GM11168 (cell line): ENCODE data around the gene HOXD10.

ENCODE experiments used
- in situ Hi-C: fragments of 300-500 bp; cut with MboI; formaldehyde crosslinking; loops from one replicate; pipeline ENCODE4 v1.12.0; 2022; ENCODE audit warnings: low sequenced_read_pairs; ENCODE audit not compliant: unreplicated experiment

The HOXD10 gene

DNA sequence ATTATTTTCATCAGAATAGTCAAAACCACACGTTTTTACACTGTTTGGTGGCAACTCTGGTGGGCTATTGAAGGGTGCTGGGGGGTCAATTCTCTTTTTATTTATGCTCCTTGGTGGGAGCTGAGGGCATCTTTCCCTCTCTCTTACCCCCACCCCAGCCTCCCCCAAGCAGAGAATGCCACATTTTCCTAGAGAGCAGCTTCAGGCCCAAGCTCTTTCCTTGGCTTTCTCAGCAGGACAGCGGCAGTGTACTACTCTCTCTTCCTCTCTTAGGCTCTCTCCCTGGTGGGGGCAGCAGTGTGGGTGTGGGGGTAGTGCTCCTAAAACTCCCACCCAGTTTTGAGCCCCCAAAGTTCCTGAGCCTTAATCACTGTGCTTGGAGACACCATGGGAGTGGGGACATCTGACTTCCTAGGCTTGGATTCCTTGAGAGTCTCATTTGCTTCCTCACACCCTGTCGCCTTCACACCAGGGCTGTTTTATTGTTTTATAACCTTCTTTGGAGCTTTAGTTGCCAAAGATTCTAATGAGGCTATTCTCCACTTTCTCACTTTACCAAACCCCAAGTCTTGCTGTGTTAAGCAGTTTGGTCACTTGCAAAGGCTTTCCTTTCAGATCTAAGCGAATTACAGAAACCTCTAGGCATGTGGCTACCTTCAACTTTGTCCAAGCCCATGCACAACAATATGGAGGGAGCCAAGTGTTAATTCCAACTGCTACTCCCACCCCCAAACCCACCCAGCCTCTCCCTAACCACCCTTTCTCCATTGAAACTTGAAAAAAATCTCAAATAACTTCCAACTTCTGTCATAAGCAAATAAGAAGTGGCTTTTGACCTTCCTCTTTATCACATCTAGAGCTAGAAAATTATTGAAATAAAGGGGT is 28.7 kb downstream of the HOXD10 start:
- in situ Hi-C loops = loop anchor here (25.0 kb wide), 2 partner anchors 417 to 667 kb away; no protein-coding TSS in a partner anchor

GRCh38 chr2:176146101-176146500 is 29.5 kb downstream of the HOXD10 start:
- in situ Hi-C loops = loop anchor here (25.0 kb wide), 2 partner anchors 416 to 666 kb away; no protein-coding TSS in a partner anchor

GRCh38 chr2:176146645-176147044 is 30.1 kb downstream of the HOXD10 start:
- in situ Hi-C loops = loop anchor here (25.0 kb wide), 2 partner anchors 416 to 666 kb away; no protein-coding TSS in a partner anchor

DNA sequence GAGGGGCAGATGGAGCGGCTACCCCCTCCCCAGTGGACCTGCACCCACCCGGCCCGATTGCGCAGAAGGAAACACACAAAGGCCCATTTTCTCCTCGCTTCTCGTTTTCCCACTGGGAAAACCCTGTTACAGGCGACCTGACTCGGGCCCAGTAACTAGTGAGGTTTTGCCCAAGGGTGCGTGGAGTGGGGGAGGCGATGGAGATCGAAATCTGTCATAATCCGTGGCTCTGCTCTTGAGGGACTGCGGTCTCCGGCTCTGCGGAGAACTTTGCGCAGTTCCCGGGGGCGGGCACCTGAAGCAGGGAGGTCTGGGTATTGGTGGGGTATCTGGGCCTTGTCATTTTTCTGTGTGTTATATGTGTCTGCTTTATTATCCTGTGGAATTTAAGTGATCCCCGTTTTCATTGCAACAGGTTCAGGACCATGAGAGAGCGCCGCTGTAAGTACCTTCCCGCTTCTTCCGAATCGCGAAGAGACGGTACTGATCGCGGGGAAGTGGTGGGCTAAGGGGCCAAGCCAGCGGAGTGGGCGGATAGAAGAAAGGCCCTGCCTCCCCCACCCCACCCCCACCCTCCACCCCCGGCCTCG is 30.7 kb downstream of the HOXD10 start:
- in situ Hi-C loops = loop anchor here (25.0 kb wide), 2 partner anchors 415 to 665 kb away; no protein-coding TSS in a partner anchor

GRCh38 chr2:176147800-176148496 is 31.4 kb downstream of the HOXD10 start:
- in situ Hi-C loops = loop anchor here (25.0 kb wide), 2 partner anchors 414 to 664 kb away; no protein-coding TSS in a partner anchor

DNA sequence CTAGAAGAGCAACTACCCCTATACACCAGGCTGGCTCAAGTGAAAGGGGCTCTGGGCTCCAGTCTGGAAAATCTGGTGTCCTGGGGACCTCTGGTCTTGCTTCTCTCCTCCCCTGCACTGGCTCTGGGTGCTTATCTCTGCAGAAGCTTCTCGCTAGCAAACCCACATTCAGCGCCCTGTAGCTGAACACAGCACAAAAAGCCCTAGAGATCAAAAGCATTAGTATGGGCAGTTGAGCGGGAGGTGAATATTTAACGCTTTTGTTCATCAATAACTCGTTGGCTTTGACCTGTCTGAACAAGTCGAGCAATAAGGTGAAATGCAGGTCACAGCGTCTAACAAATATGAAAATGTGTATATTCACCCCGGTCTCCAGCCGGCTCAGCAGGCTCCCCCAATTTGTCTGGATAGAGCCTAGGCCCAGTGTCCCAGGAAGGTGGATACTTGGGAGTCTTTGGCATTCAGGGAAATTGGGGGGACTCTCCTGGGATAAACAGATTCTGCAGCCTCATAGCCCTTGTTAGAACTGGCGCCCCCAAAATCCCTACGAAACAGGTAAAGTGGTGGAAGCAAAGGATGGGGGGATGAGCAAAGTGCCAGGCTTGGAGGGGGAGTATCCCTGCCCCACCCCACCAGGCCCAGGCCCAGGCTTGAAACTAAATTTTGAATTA is 32.3 kb downstream of the HOXD10 start:
- in situ Hi-C loops = loop anchor here (25.0 kb wide), 2 partner anchors 413 to 663 kb away; no protein-coding TSS in a partner anchor

DNA sequence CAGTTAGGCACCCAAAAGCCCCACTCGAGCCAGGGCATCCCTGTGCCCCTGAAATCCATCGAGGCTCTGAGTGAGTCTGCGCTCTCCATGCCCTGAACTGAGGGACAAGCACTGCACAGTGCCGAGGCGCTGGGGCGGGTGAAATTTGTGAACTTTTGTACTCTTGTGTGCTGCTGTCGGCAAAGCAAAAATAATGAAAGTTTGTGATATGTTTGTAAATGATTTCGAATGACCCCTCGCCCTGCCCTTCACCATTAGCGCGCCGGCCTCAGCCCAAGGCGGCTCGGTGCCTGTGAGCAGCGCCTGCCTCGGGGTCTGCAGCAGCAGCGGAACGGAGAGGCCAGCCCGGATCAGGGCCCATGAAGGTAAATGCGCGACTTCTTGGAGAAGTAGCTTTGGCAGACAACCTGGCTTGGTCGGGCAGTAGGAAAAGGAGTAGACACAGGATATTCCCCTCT is 32.9 kb downstream of the HOXD10 start:
- in situ Hi-C loops = loop anchor here (25.0 kb wide), 2 partner anchors 413 to 663 kb away; no protein-coding TSS in a partner anchor

DNA sequence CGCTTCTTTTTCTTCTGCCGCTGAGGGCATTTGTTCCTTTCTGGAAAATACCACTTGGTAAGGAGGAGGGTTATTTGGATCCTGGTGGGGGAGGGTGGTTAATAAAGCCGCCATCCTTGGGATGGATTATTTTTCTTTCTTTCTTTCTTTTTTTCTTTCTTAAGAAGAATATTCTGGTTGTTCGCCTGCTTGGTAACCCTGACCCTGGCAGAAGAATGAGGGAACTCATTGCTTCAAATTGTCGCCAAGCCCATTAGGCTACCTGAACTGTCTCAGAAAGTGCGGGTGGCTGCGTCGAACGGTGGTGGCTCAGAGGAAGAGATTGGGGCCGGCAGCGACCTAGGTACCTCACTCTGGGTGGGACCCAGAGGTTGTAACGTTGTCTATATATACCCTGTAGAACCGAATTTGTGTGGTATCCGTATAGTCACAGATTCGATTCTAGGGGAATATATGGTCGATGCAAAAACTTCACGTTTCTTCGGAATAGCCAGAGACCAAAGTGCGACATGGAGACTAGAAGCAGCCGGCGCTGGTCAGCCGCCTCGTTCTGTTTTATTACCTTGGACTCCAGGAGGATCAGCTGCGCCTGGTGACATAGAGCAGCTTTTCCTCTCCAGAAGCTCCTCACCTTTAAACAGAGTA is 33.5 kb downstream of the HOXD10 start:
- in situ Hi-C loops = loop anchor here (25.0 kb wide), 2 partner anchors 412 to 662 kb away; no protein-coding TSS in a partner anchor

DNA sequence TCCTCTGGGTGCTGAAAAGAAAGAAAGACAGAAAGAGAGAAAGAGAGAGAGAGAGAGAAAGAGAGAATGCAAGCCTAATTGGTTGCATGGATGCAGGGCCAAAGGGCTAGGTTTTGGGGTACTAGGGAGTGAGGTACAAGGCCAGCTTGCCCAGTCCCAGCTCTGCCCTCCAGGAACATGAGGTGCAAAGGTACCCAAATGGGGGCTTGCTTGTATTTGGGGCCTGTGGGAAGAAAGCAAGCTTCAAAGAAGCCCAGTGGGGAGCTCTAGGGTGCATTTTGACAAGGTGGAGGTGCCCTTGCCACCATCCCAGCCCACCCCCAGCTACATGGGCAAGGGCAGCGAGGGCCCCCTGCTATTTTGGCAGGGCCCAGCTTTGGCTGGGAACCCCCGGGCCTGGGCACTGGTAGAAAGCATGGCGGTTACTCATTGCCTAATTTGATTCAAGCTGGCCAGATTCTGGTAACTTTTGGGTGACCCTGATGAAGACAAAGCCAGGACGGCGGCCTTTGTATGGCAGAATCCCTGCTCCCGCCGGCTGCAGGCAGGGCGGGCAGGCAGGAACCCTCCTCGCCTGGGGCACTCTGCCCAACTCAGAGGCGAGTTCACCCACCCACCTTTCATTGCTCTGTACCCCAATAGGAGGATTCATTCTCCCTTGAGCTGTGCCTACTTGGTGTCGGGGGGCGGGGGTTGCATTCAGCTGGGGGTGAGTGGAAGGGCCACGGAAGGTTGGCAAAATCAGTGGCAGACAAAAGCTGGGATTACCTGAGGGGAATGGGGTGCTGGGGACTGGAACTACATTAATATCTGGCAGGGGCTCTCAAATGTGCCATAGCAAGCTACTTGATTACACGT is 34.2 kb downstream of the HOXD10 start:
- in situ Hi-C loops = no loop called here

- in situ Hi-C loops = no loop called here
Observed at GRCh38 chr2:176151442-176152287, 35.1 kb downstream of the HOXD10 start, which contains the start of gene HOXD4. TSS of gene HOXD4 (plus strand) at chr2:176151550. CDS start at chr2:176151634, 84 bp downstream.

- in situ Hi-C loops = no loop called here
Observed at GRCh38 chr2:176152350-176153181, 36.0 kb downstream of the HOXD10 start.

DNA sequence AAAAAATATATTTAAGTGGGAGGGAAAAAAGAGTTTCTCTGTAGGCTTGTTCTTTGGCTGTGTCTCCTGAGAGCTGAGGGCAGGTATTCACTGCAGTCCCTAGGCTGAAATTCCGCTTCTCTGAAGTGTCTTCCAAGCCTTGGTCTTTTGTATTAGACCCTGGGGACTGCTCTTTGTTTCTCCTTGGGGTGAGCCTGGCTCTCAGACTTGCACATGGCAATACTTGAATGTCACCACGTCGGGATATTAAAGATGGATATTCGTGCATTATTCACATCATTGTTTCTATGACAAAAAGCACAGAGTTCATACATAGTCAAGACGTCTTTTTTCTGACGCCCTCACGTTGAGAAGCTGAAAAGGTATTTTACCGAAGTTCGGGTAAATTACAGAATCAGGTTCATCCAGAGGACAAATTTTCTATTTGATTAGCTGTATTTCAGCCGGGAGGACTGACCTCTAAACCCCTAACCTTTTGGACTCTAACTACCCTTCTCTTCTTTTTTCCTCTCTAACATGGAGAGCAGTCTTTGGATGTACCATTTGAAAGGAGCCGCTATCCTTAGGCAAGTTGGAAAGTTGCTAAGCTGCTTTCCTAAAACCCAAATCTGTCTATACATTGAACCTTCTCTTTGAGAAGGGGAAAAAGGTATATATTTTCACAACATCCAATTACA is 38.1 kb downstream of the HOXD10 start:
- in situ Hi-C loops = no loop called here

DNA sequence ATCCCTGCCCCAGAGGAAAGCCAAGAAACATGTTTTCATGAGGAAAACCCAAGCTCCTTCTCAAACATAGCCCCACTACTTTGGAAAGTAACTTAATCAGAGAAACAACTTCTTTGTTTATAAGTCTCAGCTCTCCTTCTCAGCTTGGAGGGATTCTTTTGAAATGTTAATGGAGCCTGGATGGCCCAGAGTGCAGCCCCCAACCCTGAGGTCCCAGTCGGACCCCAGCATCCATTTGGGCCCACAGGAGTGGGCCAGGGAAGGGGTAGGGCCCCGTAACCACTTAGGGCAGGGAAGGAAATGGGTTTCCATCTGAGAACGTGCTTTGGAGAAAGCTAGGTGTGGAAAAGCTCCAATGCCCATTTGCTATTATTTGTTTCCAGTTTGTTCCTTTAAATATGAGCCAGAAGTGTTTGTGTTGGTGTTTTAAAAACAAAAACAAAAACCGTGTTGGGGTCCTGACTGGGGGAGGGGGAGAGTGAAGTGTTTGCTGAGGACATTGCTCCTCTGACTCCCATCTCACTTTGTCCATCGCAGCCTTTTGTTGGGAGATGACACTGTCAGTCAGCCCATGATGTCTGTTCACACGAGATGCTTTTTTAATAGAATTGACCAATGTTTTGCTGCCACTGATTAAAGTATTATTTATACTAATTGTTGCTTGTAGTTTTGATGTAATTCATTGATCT is 38.9 kb downstream of the HOXD10 start:
- in situ Hi-C loops = no loop called here

DNA sequence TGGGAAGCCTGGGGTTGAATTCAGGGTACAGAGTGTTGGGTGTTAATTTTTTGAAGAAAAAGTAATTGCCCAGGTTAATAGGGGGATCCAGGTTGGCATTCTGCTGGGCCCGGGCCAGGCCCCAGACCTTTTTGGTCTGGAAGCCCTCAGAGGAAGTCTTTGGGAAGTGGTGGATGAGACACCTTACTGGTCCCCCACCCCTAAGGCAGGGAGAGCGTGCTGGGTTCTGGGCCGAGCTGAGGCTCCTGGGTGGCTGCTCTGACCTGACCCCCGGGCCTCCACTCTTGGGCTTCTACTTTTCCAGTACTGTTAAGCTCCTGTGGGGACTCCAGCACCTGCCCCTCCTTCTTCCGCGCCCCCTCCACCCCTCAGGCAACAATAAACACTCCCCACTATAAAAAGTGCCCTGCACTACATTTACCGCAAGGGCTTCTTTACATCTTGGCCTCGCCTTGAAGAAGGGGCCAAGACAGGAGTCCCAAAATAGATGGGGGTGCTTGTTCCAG is 39.8 kb downstream of the HOXD10 start:
- in situ Hi-C loops = no loop called here

- in situ Hi-C loops = no loop called here
Observed at GRCh38 chr2:176156807-176157498, 40.4 kb downstream of the HOXD10 start, which contains the start of gene HOXD3. TSS of gene HOXD3 (plus strand) at chr2:176157307. CDS start at chr2:176169115, 11,808 bp downstream.
